ENCODE results near the gene ELAPOR1. TPM values are rescaled to one million over a fixed set of nuclear protein-coding genes. Genes with fewer than 3 reads are reported as not detected.

The ELAPOR1 gene
- total RNA-seq, 1 donor from 2014 or later: 1.2 TPM

GRCh38 chr1:109135940-109136339 lies 22.0 kb downstream of the ELAPOR1 start:
- H4K20me1 ChIP-seq (ENCODE audit: insufficient read depth, low read length): no peaks in the 10 kb centered on the region
- no peaks in the 10 kb centered on the region for H3K9me3 ChIP-seq (ENCODE audit: insufficient read depth, low read depth, low read length)
- DNase-seq (ENCODE audit: low read depth) (no peak), FAIRE-seq (no peak)
- H3K27ac ChIP-seq (ENCODE audit: low read depth, low read length): no peak overlapping the region
- H3K9me3 Mint-ChIP-seq (ENCODE audit: unreplicated experiment): no peaks in the 10 kb centered on the region
- H3K36me3 ChIP-seq (ENCODE audit: insufficient read depth, low read length): no peaks in the 10 kb centered on the region
- peak overlapping the region; percentile 6 for H3K4me3 Mint-ChIP-seq (ENCODE audit: unreplicated experiment)
- no peak overlapping the region for H2AFZ ChIP-seq (ENCODE audit: low read depth, low read length)
- no peaks in the 10 kb centered on the region for H3K4me1 ChIP-seq (ENCODE audit: insufficient read depth, low read length)
- no peaks in the 10 kb centered on the region for H3K36me3 Mint-ChIP-seq (ENCODE audit: low read depth, unreplicated experiment)
- H3K4me3 ChIP-seq (ENCODE audit: insufficient read depth, low read depth, low read length): no peak overlapping the region
- TF ChIP-seq CTCF (IDR thresholded peaks at IDR 0.05; ENCODE audit: insufficient read depth, low read depth, low read length) (no peak), EZH2 (IDR thresholded peaks at IDR 0.05; ENCODE audit: insufficient read depth, low read length) (no peak)
- H3K9ac ChIP-seq (ENCODE audit: low read length): no peak overlapping the region
- no peak overlapping the region for H3K27ac Mint-ChIP-seq (ENCODE audit: unreplicated experiment)
- no peak overlapping the region for H3K4me2 ChIP-seq (ENCODE audit: low read length)
- no peaks in the 10 kb centered on the region for H3K27me3 ChIP-seq (ENCODE audit: insufficient read depth, low read length)
- H3K79me2 ChIP-seq (ENCODE audit: insufficient read depth, low read length): no peaks in the 10 kb centered on the region
- H3K27me3 Mint-ChIP-seq (ENCODE audit: low read depth, unreplicated experiment): peaks cover 4% of the 10 kb centered on the region
- H3K4me1 Mint-ChIP-seq (ENCODE audit: low read depth, unreplicated experiment): no peaks in the 10 kb centered on the region

GRCh38 chr1:109136766-109137165 lies 22.9 kb downstream of the ELAPOR1 start:
- Mint-ChIP-seq H3K27ac (ENCODE audit: unreplicated experiment) (no peak overlapping the region), H3K4me1 (ENCODE audit: low read depth, unreplicated experiment) (no peaks in the 10 kb centered on the region), H3K4me3 (ENCODE audit: unreplicated experiment) (no peak overlapping the region), H3K36me3 (ENCODE audit: low read depth, unreplicated experiment) (no peaks in the 10 kb centered on the region), H3K27me3 (ENCODE audit: low read depth, unreplicated experiment) (peaks cover 4% of the 10 kb centered on the region), H3K9me3 (ENCODE audit: unreplicated experiment) (no peaks in the 10 kb centered on the region)
- Histone ChIP-seq H2AFZ (ENCODE audit: low read depth, low read length) (no peak overlapping the region), H3K9me3 (ENCODE audit: insufficient read depth, low read depth, low read length) (no peaks in the 10 kb centered on the region), H3K4me3 (ENCODE audit: insufficient read depth, low read depth, low read length) (no peak overlapping the region), H3K9ac (ENCODE audit: low read length) (no peak overlapping the region), H3K27me3 (ENCODE audit: insufficient read depth, low read length) (no peaks in the 10 kb centered on the region), H3K79me2 (ENCODE audit: insufficient read depth, low read length) (no peaks in the 10 kb centered on the region), H4K20me1 (ENCODE audit: insufficient read depth, low read length) (no peaks in the 10 kb centered on the region), H3K4me2 (ENCODE audit: low read length) (no peak overlapping the region), H3K4me1 (ENCODE audit: insufficient read depth, low read length) (no peaks in the 10 kb centered on the region), H3K27ac (ENCODE audit: low read depth, low read length) (no peak overlapping the region), H3K36me3 (ENCODE audit: insufficient read depth, low read length) (no peaks in the 10 kb centered on the region)
- TF ChIP-seq CTCF (IDR thresholded peaks at IDR 0.05; ENCODE audit: insufficient read depth, low read depth, low read length) (no peak), EZH2 (IDR thresholded peaks at IDR 0.05; ENCODE audit: insufficient read depth, low read length) (no peak)
- DNase-seq (ENCODE audit: low read depth) (no peak), FAIRE-seq (no peak)

- H3K27ac ChIP-seq (ENCODE audit: low read depth, low read length): no peak overlapping the region
- DNase-seq (ENCODE audit: low read depth) (no peak), FAIRE-seq (no peak)
- no peaks in the 10 kb centered on the region for H3K9me3 ChIP-seq (ENCODE audit: insufficient read depth, low read depth, low read length)
- Mint-ChIP-seq H3K4me3 (ENCODE audit: unreplicated experiment) (no peak overlapping the region), H3K9me3 (ENCODE audit: unreplicated experiment) (peaks cover 2% of the 10 kb centered on the region), H3K4me1 (ENCODE audit: low read depth, unreplicated experiment) (no peaks in the 10 kb centered on the region), H3K27me3 (ENCODE audit: low read depth, unreplicated experiment) (peaks cover 4% of the 10 kb centered on the region), H3K27ac (ENCODE audit: unreplicated experiment) (no peak overlapping the region), H3K36me3 (ENCODE audit: low read depth, unreplicated experiment) (no peaks in the 10 kb centered on the region)
- no peaks in the 10 kb centered on the region for H3K36me3 ChIP-seq (ENCODE audit: insufficient read depth, low read length)
- H4K20me1 ChIP-seq (ENCODE audit: insufficient read depth, low read length): no peaks in the 10 kb centered on the region
- H3K4me1 ChIP-seq (ENCODE audit: insufficient read depth, low read length): no peaks in the 10 kb centered on the region
- no peak overlapping the region for H3K4me2 ChIP-seq (ENCODE audit: low read length)
- H3K4me3 ChIP-seq (ENCODE audit: insufficient read depth, low read depth, low read length): no peak overlapping the region
- TF ChIP-seq CTCF (IDR thresholded peaks at IDR 0.05; ENCODE audit: insufficient read depth, low read depth, low read length) (no peak), EZH2 (IDR thresholded peaks at IDR 0.05; ENCODE audit: insufficient read depth, low read length) (no peak)
- H3K9ac ChIP-seq (ENCODE audit: low read length): no peak overlapping the region
- H2AFZ ChIP-seq (ENCODE audit: low read depth, low read length): no peak overlapping the region
- H3K27me3 ChIP-seq (ENCODE audit: insufficient read depth, low read length): no peaks in the 10 kb centered on the region
- H3K79me2 ChIP-seq (ENCODE audit: insufficient read depth, low read length): no peaks in the 10 kb centered on the region
Observed at GRCh38 chr1:109137958-109138357, 24.0 kb downstream of the ELAPOR1 start.
